GM19397 (cell line): ENCODE measurements around the gene GOLGA3.
"Not testable (repeated sequence)": the region's sequence is repeated elsewhere in the genome, so short reads cannot be mapped to it uniquely, and the experiment has no call there.

Experiments used
- ATAC-seq: cut with Tn5 transposase; IDR thresholded peaks from one replicate; pipeline ENCODE4 v1.9.1; 2021; ENCODE audit warnings: mild to moderate bottlenecking, moderate library complexity; ENCODE audit not compliant: unreplicated experiment

Gene GOLGA3

GRCh38 chr12:132847363-132848356 lies 19.0 kb upstream of the GOLGA3 start:
- ATAC-seq: no peak

GRCh38 chr12:132844681-132845080 lies 16.0 kb upstream of the GOLGA3 start:
- ATAC-seq: not testable (repeated sequence)

- ATAC-seq: no peak
Measured at GRCh38 chr12:132842449-132843045, 13.9 kb upstream of the GOLGA3 start.

GRCh38 chr12:132841151-132841550 lies 12.5 kb upstream of the GOLGA3 start:
- ATAC-seq: no peak

- no peak for ATAC-seq
Measured at GRCh38 chr12:132840536-132840935, 11.9 kb upstream of the GOLGA3 start.

GRCh38 chr12:132839558-132840235 lies 11.0 kb upstream of the GOLGA3 start:
- no peak for ATAC-seq

GRCh38 chr12:132838410-132839080 lies 9.9 kb upstream of the GOLGA3 start:
- no peak for ATAC-seq

GRCh38 chr12:132837693-132838409 lies 9.2 kb upstream of the GOLGA3 start:
- no peak for ATAC-seq

- ATAC-seq: no peak
Measured at GRCh38 chr12:132836795-132837331, 8.2 kb upstream of the GOLGA3 start.

GRCh38 chr12:132836230-132836629 lies 7.6 kb upstream of the GOLGA3 start:
- not testable (repeated sequence) for ATAC-seq

GRCh38 chr12:132835076-132836025 lies 6.7 kb upstream of the GOLGA3 start:
- no peak for ATAC-seq

- no peak for ATAC-seq
Measured at GRCh38 chr12:132834181-132834711, 5.6 kb upstream of the GOLGA3 start.

- ATAC-seq: no peak
Measured at GRCh38 chr12:132833341-132833740, 4.7 kb upstream of the GOLGA3 start.

GRCh38 chr12:132831771-132832170 lies 3.1 kb upstream of the GOLGA3 start:
- ATAC-seq: no peak

- peak; percentile 24 for ATAC-seq
Measured at GRCh38 chr12:132827763-132828703, 636 bp downstream of the GOLGA3 start.

GRCh38 chr12:132825861-132826260 lies 2.8 kb downstream of the GOLGA3 start:
- ATAC-seq: no peak

GRCh38 chr12:132825089-132825488 lies 3.6 kb downstream of the GOLGA3 start:
- ATAC-seq: no peak

GRCh38 chr12:132824053-132824452 lies 4.6 kb downstream of the GOLGA3 start:
- no peak for ATAC-seq
